Measurements from ENCODE around the gene KCNH4. TPM values are rescaled to one million over a fixed set of nuclear protein-coding genes. Genes with fewer than 3 reads are reported as not detected.

The KCNH4 gene
- total and polyA plus RNA-seq, 2 of the 13 experiments (the other 11 are each of a cell fraction or from before 2014, with no cell fraction given), result 0.01 to 0.09 TPM

DNA sequence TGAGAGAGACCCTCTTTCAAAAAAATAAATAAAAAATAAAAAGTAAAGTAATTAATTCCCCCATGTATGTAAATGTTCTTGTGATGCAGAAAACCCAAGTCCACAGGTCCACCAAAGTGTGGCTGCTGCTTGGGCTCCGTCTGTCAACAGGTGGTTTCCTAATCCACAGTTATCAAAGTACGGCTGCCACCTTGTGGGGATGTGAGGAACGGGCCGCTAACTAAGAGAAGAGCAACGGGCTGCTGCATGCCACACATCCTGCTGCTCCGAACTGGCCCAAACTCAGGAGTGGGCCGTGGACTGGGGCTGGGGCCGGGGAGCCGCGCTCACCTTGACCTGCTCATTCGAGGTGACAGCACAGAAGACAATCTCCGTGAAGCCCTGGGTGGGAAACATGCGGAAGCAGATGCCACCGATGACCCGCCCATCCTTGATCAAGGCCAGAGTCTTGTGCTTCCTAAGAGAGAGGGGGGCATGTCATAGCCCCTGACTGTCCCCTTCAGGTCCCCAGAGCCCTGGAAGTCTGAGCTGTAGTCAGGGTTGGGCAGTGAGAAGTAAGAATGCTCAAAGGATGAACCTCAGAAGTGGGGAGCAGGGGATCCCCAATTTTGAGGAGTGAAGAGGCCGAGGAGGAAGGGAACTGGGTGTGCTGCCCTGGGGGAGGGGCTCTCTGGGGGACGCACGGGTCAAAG is 64.1 kb downstream of the KCNH4 start (continued):
- TF ChIP-seq, protein P1, sequence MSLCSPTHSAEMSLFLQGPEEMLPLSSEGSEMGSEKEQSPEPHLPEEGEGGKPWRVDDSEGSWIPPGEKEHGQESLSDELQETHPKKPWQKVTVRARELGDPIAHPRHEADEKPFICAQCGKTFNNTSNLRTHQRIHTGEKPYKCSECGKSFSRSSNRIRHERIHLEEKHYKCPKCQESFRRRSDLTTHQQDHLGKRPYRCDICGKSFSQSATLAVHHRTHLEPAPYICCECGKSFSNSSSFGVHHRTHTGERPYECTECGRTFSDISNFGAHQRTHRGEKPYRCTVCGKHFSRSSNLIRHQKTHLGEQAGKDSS (CRISPR knock-in tag; IDR thresholded peaks at IDR 0.05; ENCODE audit: borderline replicate concordance, low read depth), result no peak; the same call in 1 of the 2 replicates
- TF ChIP-seq ZUFSP (CRISPR knock-in tag; IDR thresholded peaks at IDR 0.05; ENCODE audit: borderline replicate concordance) (no peak), SSRP1 (CRISPR knock-in tag; IDR thresholded peaks at IDR 0.05) (0 out of 2 replicates have a peak, but pooled peaks have one; percentile 34), ZNF451 (CRISPR knock-in tag; IDR thresholded peaks at IDR 0.05) (no peak), NR3C1 (CRISPR knock-in tag; IDR thresholded peaks at IDR 0.05) (no peak), MIER2 (CRISPR knock-in tag; IDR thresholded peaks at IDR 0.05) (0 out of 2 replicates have a peak, but pooled peaks have one; percentile 27), ZKSCAN5 (CRISPR knock-in tag; IDR thresholded peaks at IDR 0.05) (no peak), RBAK (CRISPR knock-in tag; IDR thresholded peaks at IDR 0.05) (no peak), ZNF792 (CRISPR knock-in tag; IDR thresholded peaks at IDR 0.05) (no peak), ZBTB20 (CRISPR knock-in tag; IDR thresholded peaks at IDR 0.05; ENCODE audit: borderline replicate concordance, low read depth) (no peak), ZBTB7B (CRISPR knock-in tag; IDR thresholded peaks at IDR 0.05) (no peak), NFYC (CRISPR knock-in tag; IDR thresholded peaks at IDR 0.05) (no peak), RFX1 (IDR thresholded peaks at IDR 0.05) (no peak), ZNF484 (CRISPR knock-in tag; IDR thresholded peaks at IDR 0.05; ENCODE audit: borderline replicate concordance, low read depth) (no peak), ASH2L (IDR thresholded peaks at IDR 0.05; ENCODE audit: insufficient read length, low read depth, low read length) (no peak), HES4 (CRISPR knock-in tag; IDR thresholded peaks at IDR 0.05; ENCODE audit: borderline replicate concordance) (no peak), TCF12 (IDR thresholded peaks at IDR 0.05) (no peak), TCF12 (CRISPR knock-in tag; IDR thresholded peaks at IDR 0.05) (no peak), PRMT3 (CRISPR knock-in tag; IDR thresholded peaks at IDR 0.05; ENCODE audit: borderline replicate concordance, low read depth) (no peak), FOXK2 (IDR thresholded peaks at IDR 0.05) (no peak), DNMT1 (CRISPR knock-in tag; IDR thresholded peaks at IDR 0.05) (no peak), MYC (CRISPR knock-in tag; IDR thresholded peaks at IDR 0.05; ENCODE audit: borderline replicate concordance) (no peak; the same call in 1 of the 2 replicates), ZFY (CRISPR knock-in tag; IDR thresholded peaks at IDR 0.05) (no peak), ZNF850 (CRISPR knock-in tag; conservative IDR thresholded peaks at IDR 0.05) (no peak), NKX3-1 (CRISPR knock-in tag; IDR thresholded peaks at IDR 0.05) (no peak)
- TF ChIP-seq, protein P2, sequence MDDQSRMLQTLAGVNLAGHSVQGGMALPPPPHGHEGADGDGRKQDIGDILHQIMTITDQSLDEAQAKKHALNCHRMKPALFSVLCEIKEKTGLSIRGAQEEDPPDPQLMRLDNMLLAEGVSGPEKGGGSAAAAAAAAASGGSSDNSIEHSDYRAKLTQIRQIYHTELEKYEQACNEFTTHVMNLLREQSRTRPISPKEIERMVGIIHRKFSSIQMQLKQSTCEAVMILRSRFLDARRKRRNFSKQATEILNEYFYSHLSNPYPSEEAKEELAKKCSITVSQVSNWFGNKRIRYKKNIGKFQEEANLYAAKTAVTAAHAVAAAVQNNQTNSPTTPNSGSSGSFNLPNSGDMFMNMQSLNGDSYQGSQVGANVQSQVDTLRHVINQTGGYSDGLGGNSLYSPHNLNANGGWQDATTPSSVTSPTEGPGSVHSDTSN (CRISPR knock-in tag; IDR thresholded peaks at IDR 0.05; ENCODE audit: borderline replicate concordance), result no peak
- TF ChIP-seq, protein P3, sequence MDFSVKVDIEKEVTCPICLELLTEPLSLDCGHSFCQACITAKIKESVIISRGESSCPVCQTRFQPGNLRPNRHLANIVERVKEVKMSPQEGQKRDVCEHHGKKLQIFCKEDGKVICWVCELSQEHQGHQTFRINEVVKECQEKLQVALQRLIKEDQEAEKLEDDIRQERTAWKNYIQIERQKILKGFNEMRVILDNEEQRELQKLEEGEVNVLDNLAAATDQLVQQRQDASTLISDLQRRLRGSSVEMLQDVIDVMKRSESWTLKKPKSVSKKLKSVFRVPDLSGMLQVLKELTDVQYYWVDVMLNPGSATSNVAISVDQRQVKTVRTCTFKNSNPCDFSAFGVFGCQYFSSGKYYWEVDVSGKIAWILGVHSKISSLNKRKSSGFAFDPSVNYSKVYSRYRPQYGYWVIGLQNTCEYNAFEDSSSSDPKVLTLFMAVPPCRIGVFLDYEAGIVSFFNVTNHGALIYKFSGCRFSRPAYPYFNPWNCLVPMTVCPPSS (IDR thresholded peaks at IDR 0.05), result no peak

All from HepG2 (cell line).